MM.1S (cell line): ENCODE results near the gene HMX1.

ENCODE experiments used
- CTCF ChIP-seq: fragments of 300-600 bp; sonication (generic); IDR thresholded peaks from 2 replicates; pipeline ENCODE4 v1.5.1; 2016; ENCODE audit warnings: antibody characterized with exemption, low read length, mixed read lengths
- EZH2 ChIP-seq: fragments of 300-600 bp; sonication (generic); optimal IDR thresholded peaks from 2 replicates; pipeline ENCODE3; 2017; ENCODE audit warnings: low read depth, mild to moderate bottlenecking, antibody characterized with exemption, low read length, mixed read lengths

DNA sequence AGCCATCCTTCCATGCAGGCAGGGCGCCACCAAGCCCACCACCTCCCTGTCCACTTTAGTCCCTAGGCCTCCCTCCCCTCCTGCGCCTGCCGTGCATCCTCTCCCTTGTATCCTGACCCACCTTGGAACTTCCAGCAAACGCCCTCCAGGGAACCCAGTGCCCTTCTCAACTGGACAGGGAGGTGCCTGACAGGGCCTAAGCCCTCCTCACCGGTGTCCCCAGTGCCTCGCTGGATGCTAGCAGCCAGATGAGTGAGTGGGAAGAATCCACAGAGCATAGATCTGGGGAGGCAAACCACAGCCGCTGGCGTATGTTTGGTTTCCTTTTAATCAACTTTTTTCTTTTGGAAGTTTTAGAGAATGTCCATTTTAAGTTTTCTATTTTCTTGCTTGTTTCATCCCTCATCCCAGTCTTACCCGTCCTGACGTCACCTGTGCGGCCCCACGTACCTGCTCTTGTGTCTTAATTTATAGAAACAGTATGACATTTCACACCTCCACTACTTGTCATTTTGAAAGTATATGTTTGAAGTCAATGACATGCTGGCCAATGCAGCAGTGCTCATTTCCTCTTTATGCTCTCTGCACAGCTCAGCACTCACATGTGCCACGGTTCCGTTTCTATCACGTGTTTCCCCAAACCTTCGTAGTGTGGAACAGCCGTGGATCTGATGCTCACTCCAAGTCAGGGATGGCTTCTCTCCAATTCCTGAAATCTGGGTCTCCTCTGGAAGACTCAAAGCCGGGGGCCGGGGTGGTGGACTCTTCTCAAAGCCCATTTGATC is 3.4 kb upstream of the HMX1 start:
- TF ChIP-seq CTCF (no peak), EZH2 (no peak)
